Gastroesophageal sphincter (tissue), 3 donors: ENCODE results near the gene TSPAN8.

Source experiments
- CTCF ChIP-seq, 4 experiments: fragments of 200-600 bp in 2 of 4; fragments of 450-650 bp in 2 of 4; sonication (generic) in 1 of 4; IDR thresholded peaks; one replicate each; pipeline ENCODE4 v1.5.1; 2017 to 2019; ENCODE audit warnings: antibody characterized with exemption in 4 of 4, mild to moderate bottlenecking in 2 of 4, moderate library complexity in 2 of 4
- EP300 ChIP-seq: sonication (generic); formaldehyde crosslinking; IDR thresholded peaks from one replicate; pipeline ENCODE4 v1.6.1; 2017; ENCODE audit warnings: antibody characterized with exemption, mild to moderate bottlenecking
- POLR2A ChIP-seq, 2 donors: fragments of 450-650 bp; IDR thresholded peaks; one replicate each; pipeline ENCODE4 v1.6.1; 2017; ENCODE audit warnings: antibody characterized with exemption in 2 of 2, mild to moderate bottlenecking in 2 of 2, moderate library complexity in 1 of 2
- POLR2AphosphoS5 ChIP-seq: sonication (generic); formaldehyde crosslinking; IDR thresholded peaks from one replicate; pipeline ENCODE4 v1.6.1; 2017; ENCODE audit warnings: antibody characterized with exemption

DNA sequence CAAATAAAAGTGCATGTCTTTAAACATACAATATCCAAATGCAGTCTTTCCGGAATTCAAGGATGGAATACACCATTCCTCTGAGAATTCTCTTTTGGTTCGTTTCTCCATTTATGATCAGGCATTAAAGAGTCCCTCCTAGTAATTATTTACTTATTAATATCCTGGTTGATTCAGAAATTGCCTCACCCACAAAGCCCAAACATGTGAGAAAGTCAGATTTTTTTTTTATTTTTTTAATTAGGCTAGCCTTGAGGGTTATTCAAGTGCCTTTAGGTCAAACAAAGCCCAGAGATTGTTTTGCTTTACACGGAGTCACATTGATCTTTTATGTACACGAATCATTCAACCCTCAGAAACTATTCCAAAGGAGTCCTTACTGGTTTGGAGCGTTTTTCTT is 6.4 kb upstream of the TSPAN8 start:
- no peak for TF ChIP-seq POLR2A (IDR thresholded peaks at IDR 0.05)
- TF ChIP-seq CTCF (IDR thresholded peaks at IDR 0.05), result no peak
- TF ChIP-seq EP300, result no peak
- TF ChIP-seq POLR2AphosphoS5, result no peak
